Mesothelial cell of epicardium (in vitro differentiated cells): ENCODE data around the gene DGKH. TPM values are rescaled to one million over a fixed set of nuclear protein-coding genes. Genes with fewer than 3 reads are reported as not detected.

Experiments used
- DNase-seq, 2 experiments: peaks; one replicate each; pipeline ENCODE4 v3.0.0; 2021; ENCODE audit warnings: low spot score in 2 of 2; ENCODE audit not compliant: unreplicated experiment in 2 of 2
- H3K27ac Mint-ChIP-seq: 2 replicates; pipeline ENCODE4 v1.8.0; 2021; ENCODE audit warnings: mixed read lengths
- H3K27me3 Mint-ChIP-seq: 2 replicates; pipeline ENCODE4 v1.8.0; 2021; ENCODE audit warnings: low read depth, mixed read lengths
- H3K36me3 Mint-ChIP-seq: 2 replicates; pipeline ENCODE4 v1.8.0; 2021; ENCODE audit warnings: mixed read lengths
- H3K4me1 Mint-ChIP-seq: 2 replicates; pipeline ENCODE4 v1.8.0; 2021; ENCODE audit warnings: mixed read lengths
- H3K4me3 Mint-ChIP-seq: 2 replicates; pipeline ENCODE4 v1.8.0; 2021; ENCODE audit warnings: mild to moderate bottlenecking, moderate library complexity, mixed read lengths
- H3K9me3 Mint-ChIP-seq: 2 replicates; pipeline ENCODE4 v1.8.0; 2021; ENCODE audit warnings: mixed read lengths
- total RNA-seq: library from RNA; stranded (reverse); gene quantifications from 3 replicates; pipeline ENCODE4 v1.2.1, GENCODE V29; 2021
- TF ChIP-seq, protein P1 (sequence below): fragments of 200-600 bp; sonication (generic); IDR thresholded peaks from one replicate; pipeline ENCODE4 v1.5.0; 2021; ENCODE audit warnings: antibody characterized with exemption; ENCODE audit not compliant: unreplicated experiment

DGKH gene
- total RNA-seq, 1 donor from 2014 or later: 9.2 TPM

DNA sequence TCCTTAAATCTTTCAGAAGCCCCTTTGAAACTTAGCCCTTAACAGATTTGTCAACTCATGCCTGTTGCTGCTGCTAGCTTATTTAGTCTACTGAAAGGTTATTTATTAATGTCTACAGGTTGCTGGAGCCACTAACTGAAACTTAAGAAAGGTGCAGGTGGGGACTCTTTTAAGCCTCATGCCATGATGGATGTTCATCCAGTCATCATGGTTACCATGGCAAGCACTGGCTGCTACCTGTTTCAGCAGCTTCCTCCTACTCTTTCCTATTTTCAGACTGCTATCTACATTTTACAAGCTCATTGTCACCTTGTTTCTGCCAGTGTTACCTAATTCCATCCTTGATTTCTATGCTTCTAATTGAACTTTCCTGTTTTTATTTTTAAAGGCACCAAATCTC is 27.1 kb downstream of the DGKH start:
- H3K27ac Mint-ChIP-seq: peak overlapping the region; percentile 81

DNA sequence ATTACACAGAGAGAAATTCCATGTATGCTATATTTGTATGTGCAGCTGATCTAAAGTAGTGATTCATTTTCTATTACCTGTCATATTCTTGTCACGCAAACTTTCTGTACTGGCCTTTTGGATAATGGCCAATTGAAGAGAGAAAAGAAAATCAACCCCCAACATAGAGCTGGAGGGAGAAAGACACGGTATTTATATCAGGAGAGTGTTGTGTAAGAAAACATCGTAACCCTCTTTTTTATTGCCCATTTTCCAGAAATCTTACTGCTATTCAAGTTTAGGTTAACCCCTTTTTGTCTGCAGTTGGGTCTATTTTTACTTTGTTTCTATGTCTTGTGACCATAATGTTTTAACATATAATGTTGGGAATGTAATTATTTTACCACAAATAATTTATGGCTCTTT is 27.9 kb downstream of the DGKH start:
- TF ChIP-seq, protein P1, sequence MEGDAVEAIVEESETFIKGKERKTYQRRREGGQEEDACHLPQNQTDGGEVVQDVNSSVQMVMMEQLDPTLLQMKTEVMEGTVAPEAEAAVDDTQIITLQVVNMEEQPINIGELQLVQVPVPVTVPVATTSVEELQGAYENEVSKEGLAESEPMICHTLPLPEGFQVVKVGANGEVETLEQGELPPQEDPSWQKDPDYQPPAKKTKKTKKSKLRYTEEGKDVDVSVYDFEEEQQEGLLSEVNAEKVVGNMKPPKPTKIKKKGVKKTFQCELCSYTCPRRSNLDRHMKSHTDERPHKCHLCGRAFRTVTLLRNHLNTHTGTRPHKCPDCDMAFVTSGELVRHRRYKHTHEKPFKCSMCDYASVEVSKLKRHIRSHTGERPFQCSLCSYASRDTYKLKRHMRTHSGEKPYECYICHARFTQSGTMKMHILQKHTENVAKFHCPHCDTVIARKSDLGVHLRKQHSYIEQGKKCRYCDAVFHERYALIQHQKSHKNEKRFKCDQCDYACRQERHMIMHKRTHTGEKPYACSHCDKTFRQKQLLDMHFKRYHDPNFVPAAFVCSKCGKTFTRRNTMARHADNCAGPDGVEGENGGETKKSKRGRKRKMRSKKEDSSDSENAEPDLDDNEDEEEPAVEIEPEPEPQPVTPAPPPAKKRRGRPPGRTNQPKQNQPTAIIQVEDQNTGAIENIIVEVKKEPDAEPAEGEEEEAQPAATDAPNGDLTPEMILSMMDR: no peak
- Mint-ChIP-seq H3K9me3 (no peaks in the 10 kb centered on the region), H3K4me3 (no peak overlapping the region), H3K4me1 (peaks cover 26% of the 10 kb centered on the region), H3K36me3 (no peaks in the 10 kb centered on the region), H3K27ac (peak overlapping the region; percentile 81), H3K27me3 (no peaks in the 10 kb centered on the region)
- no peak for DNase-seq

More for the DNA sequence above, 27.1 kb downstream of the DGKH start:
- no peaks in the 10 kb centered on the region for H3K27me3 Mint-ChIP-seq
- TF ChIP-seq, protein P1: no peak
- H3K36me3 Mint-ChIP-seq: no peaks in the 10 kb centered on the region
- H3K4me3 Mint-ChIP-seq: no peak overlapping the region
- no peak for DNase-seq
- peaks cover 26% of the 10 kb centered on the region for H3K4me1 Mint-ChIP-seq
- no peaks in the 10 kb centered on the region for H3K9me3 Mint-ChIP-seq

- TF ChIP-seq, protein P1: no peak
- H3K9me3 Mint-ChIP-seq: peaks cover 17% of the 10 kb centered on the region
- DNase-seq: no peak
- H3K27ac Mint-ChIP-seq: peak overlapping the region; percentile 57
- H3K4me3 Mint-ChIP-seq: no peak overlapping the region
- H3K4me1 Mint-ChIP-seq: peaks cover 23% of the 10 kb centered on the region
- peaks cover 11% of the 10 kb centered on the region for H3K36me3 Mint-ChIP-seq
- H3K27me3 Mint-ChIP-seq: no peaks in the 10 kb centered on the region
Measured at GRCh38 chr13:42078128-42078808, 29.8 kb downstream of the DGKH start.

DNA sequence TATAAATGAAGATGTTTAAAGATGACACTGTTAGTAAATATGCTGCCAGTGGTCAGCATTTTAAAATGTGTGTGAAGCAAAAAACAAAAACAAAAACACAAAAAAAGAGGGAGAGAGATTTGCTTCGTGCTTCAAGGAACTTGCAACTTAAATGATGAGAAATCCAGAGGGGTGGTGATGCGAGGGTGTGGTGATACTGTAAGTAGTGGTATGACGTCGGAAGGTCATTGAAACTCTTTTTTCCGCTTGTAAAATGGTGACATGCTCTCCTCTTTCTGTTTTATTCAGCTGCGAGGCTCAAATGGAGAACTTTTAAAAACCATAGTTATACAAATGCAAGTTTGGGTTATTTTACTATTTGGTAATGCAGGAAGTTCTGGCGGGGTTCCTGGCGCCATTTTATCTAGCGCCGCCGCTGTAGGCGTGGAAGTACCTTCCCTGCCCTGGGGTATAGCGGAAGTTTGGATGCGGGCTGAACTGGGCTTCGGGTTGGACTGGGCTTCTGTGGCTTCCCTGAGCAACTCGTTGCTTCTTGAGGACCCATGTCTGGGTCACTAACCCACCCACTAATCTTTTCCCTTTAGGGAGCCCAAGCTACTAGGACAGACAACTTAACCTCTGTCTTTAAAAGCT is 34.8 kb downstream of the DGKH start:
- Mint-ChIP-seq H3K4me3 (no peak overlapping the region), H3K36me3 (peaks cover 21% of the 10 kb centered on the region), H3K27me3 (no peaks in the 10 kb centered on the region), H3K4me1 (peaks cover 7% of the 10 kb centered on the region), H3K27ac (no peak overlapping the region), H3K9me3 (peaks cover 35% of the 10 kb centered on the region)
- no peak for DNase-seq
- TF ChIP-seq, protein P1: no peak

GRCh38 chr13:42084722-42085121 is 36.3 kb downstream of the DGKH start:
- Mint-ChIP-seq H3K4me1 (peaks cover 4% of the 10 kb centered on the region), H3K36me3 (peaks cover 21% of the 10 kb centered on the region)

More at GRCh38 chr13:42084722-42085121, 36.3 kb downstream of the DGKH start:
- Mint-ChIP-seq H3K27ac (no peak overlapping the region), H3K27me3 (no peaks in the 10 kb centered on the region), H3K9me3 (peaks cover 38% of the 10 kb centered on the region), H3K4me3 (no peak overlapping the region)
- DNase-seq: no peak
- TF ChIP-seq, protein P1: no peak
